Psoas muscle (tissue), 8 donors: ENCODE data around the gene NEU4. TPM values are rescaled to one million over a fixed set of nuclear protein-coding genes. Genes with fewer than 3 reads are reported as not detected.
A peak's percentile ranks its signal among the peaks of the same experiment; 100 is the strongest.

ENCODE experiments used
- ATAC-seq, 4 donors: fragments of 200-7000 bp; cut with Tn5 transposase; one replicate each; pipeline ENCODE4 v1.9.1; 2020; ENCODE audit warnings: moderate library complexity in 3 of 4, mild to moderate bottlenecking in 2 of 4
- DNase-seq, 2 donors: peaks; one replicate each; pipeline ENCODE4 v3.0.0-alpha.2; 2020
- H3K27ac ChIP-seq: fragments of 200-600 bp; one replicate; pipeline ENCODE4 v1.8.0; 2022
- H3K27me3 ChIP-seq, 3 donors: fragments of 200-600 bp in 1 of 3; one replicate each; pipeline versions ENCODE4 v1.6.1 to v1.8.0; 2013 to 2022; ENCODE audit warnings: low read length in 2 of 3, mild to moderate bottlenecking in 2 of 3, moderate library complexity in 1 of 3; ENCODE audit not compliant: insufficient read depth in 3 of 3
- H3K36me3 ChIP-seq, 2 donors: fragments of 200-600 bp in 1 of 2; one replicate each; pipeline versions ENCODE4 v1.6.1 to v1.8.0; 2013 to 2022; ENCODE audit warnings: low read depth in 1 of 2, mild to moderate bottlenecking in 1 of 2, moderate library complexity in 1 of 2; ENCODE audit not compliant: insufficient read depth in 1 of 2
- H3K4me1 ChIP-seq: fragments of 200-600 bp; one replicate; pipeline ENCODE4 v1.8.0; 2022
- H3K4me3 ChIP-seq: fragments of 200-600 bp; one replicate; pipeline ENCODE4 v1.8.0; 2022; ENCODE audit warnings: mild to moderate bottlenecking
- H3K9me3 ChIP-seq: fragments of 200-600 bp; one replicate; pipeline ENCODE4 v1.8.0; 2022
- CTCF ChIP-seq: fragments of 200-600 bp; IDR thresholded peaks from one replicate; pipeline ENCODE4 v1.8.0; 2022; ENCODE audit warnings: antibody characterized with exemption
- WGBS, 3 donors: extraction: QIAGEN DNeasy Blood & Tissue Kit; methylation state at CpG; one replicate each; pipeline versions ENCODE4 v1.1.6 to v1.1.7; 2013; 5-methylcytosine and 5-hydroxymethylcytosine counted together
- intact Hi-C, 2 donors: fragments of 100-400 bp; cut with DNase I; formaldehyde crosslinking; loops; one replicate each; pipeline versions ENCODE4 v1.11.0 to v1.14.2; 2022
- polyA plus RNA-seq, 3 donors: library from polyadenylated mRNA; stranded (reverse); fragments of 200-250 nt; gene quantifications; one replicate each; pipeline ENCODE4 v1.2.3, GENCODE V29; 2013
- total RNA-seq, 4 donors: library from RNA; stranded (reverse); fragmentation: NEBNext Ultra II Directional in 2 of 4; extraction: Animal tissue kit (Norgen Biotek cat#: 25700) in 2 of 4; gene quantifications; one replicate each; pipeline versions ENCODE4 v1.2.1 to v1.2.4, GENCODE V29; 2021 to 2023
- donor health status: healthy with polysubstance abuse.
- donor health status: DM: no; HTN: no; CAD: no; lungs with moderate emphysema.
- donor health status: Bipolar disorder and iron deficiency.
- donor health status: healthy.
- donor health status: DM: yes; HTN: yes; CAD: no.
- donor health status: DM: no; HTN: no; CAD: no.
- donor health status: DM: no; HTN: no; CAD: no.
- donor health status: DM: yes; HTN: yes; CAD: no.

NEU4 gene
- total and polyA plus RNA-seq, 7 donors: 0.44 to 54.6 (median 7.5) TPM

GRCh38 chr2:241852116-241852980 lies 43.4 kb downstream of the NEU4 start:
- Histone ChIP-seq H3K4me3 (no peak overlapping the region), H3K9me3 (no peaks in the 10 kb centered on the region), H3K27ac (no peak overlapping the region), H3K36me3 (no peaks in the 10 kb centered on the region), H3K4me1 (no peaks in the 10 kb centered on the region), H3K27me3 (no peaks in the 10 kb centered on the region)
- intact Hi-C loops: no loop called here
- DNase-seq (peak in 1 of 2 donors; percentile 11), ATAC-seq (no peak)
- 89 to 95% (median 92%) methylated on average over 38 to 39 of the region's 39 CpGs for WGBS, 3 donors
- TF ChIP-seq CTCF: no peak

- Histone ChIP-seq H3K36me3 (no peaks in the 10 kb centered on the region), H3K27ac (no peak overlapping the region), H3K27me3 (peaks cover 0 to 6% (median 0%) of the 10 kb centered on the region in 3 donors), H3K4me3 (no peak overlapping the region), H3K4me1 (no peaks in the 10 kb centered on the region), H3K9me3 (no peaks in the 10 kb centered on the region)
- DNase-seq: no peak
- ATAC-seq: no peak
- intact Hi-C loops: no loop called here
- 89 to 96% (median 90%) methylated on average over 9 to 10 of the region's 10 CpGs for WGBS, 3 donors
- TF ChIP-seq CTCF: no peak
These were observed 44.1 kb downstream of the NEU4 start for GRCh38 chr2:241852981-241853631.

GRCh38 chr2:241853651-241854341 lies 44.8 kb downstream of the NEU4 start:
- Histone ChIP-seq H3K27ac (no peak overlapping the region), H3K27me3 (peaks cover 0 to 6% (median 0%) of the 10 kb centered on the region in 3 donors), H3K36me3 (no peaks in the 10 kb centered on the region), H3K4me3 (no peak overlapping the region), H3K9me3 (no peaks in the 10 kb centered on the region), H3K4me1 (no peaks in the 10 kb centered on the region)
- ATAC-seq (no peak), DNase-seq (peak in 1 of 2 donors; percentile 18)
- intact Hi-C loops: no loop called here
- TF ChIP-seq CTCF: no peak
- 81 to 85% (median 82%) methylated on average over 27 of the region's 27 CpGs for WGBS, 3 donors

- no peak for ATAC-seq
- intact Hi-C loops: no loop called here
These were observed 45.6 kb downstream of the NEU4 start for GRCh38 chr2:241854342-241855244.

More at GRCh38 chr2:241854342-241855244, 45.6 kb downstream of the NEU4 start:
- no peak for TF ChIP-seq CTCF
- peaks cover 0 to 6% (median 0%) of the 10 kb centered on the region in 3 donors for H3K27me3 ChIP-seq
- H3K9me3 ChIP-seq: no peaks in the 10 kb centered on the region
- DNase-seq: peak in 1 of 2 donors; percentile 13
- H3K4me3 ChIP-seq: no peak overlapping the region
- peaks cover 7% of the 10 kb centered on the region for H3K4me1 ChIP-seq
- H3K27ac ChIP-seq: no peak overlapping the region
- H3K36me3 ChIP-seq: no peaks in the 10 kb centered on the region
- WGBS, 3 donors: 51 to 64% (median 56%) methylated on average over 20 to 21 of the region's 21 CpGs
